ENCODE measurements around the gene DYNC2LI1.

GRCh38 chr2:43823751-43824150, 49.9 kb downstream of the DYNC2LI1 start:
- no peak for TF ChIP-seq CTCF (IDR thresholded peaks at IDR 0.05; ENCODE audit: low read length)
- TF ChIP-seq EZH2 (IDR thresholded peaks at IDR 0.05; ENCODE audit: borderline replicate concordance, low read length) = no peak

Data from OCI-LY1 (cell line).